IMR-90 (cell line): ENCODE results near the gene HMGXB3. TPM values are rescaled to one million over a fixed set of nuclear protein-coding genes. Genes with fewer than 3 reads are reported as not detected.
A peak's percentile ranks its signal among the peaks of the same experiment; 100 is the strongest.

Experiments used
- ATAC-seq: fragments of 200-7000 bp; cut with Tn5 transposase; 2 replicates; pipeline ENCODE4 v1.9.1; 2020; ENCODE audit warnings: low read depth, mild to moderate bottlenecking, moderate library complexity
- BruUV-seq: library from RNA; stranded (reverse); fragments of 400-500 nt; replicated peaks from 2 replicates; lab custom pipeline; 2021; lab: Mats Ljungman, UMichigan
- CTCF ChIA-PET: fragments of 300-600 bp; formaldehyde crosslinking; extraction: SDS; loops from one replicate; lab custom pipeline; 2021; ENCODE audit warnings: antibody characterized with exemption; lab: Yijun Ruan, JAX
- POLR2A ChIA-PET: fragments of 300-600 bp; sonication (Branson Sonifier 250); formaldehyde crosslinking; loops from one replicate; lab custom pipeline; 2022; ENCODE audit warnings: antibody characterized with exemption; ENCODE audit not compliant: unreplicated experiment; lab: Charles Lee
- DNase-seq: peaks from one replicate; pipeline ENCODE4 v3.0.0; 2013
- H2AFZ ChIP-seq: replicated peaks from 2 replicates; pipeline ENCODE3; 2013; ENCODE audit warnings: low read length, mild to moderate bottlenecking; ENCODE audit not compliant: poor library complexity
- H2AK5ac ChIP-seq: 2 replicates; pipeline ENCODE4 v1.6.1; 2013; ENCODE audit warnings: low read depth, low read length, inconsistent platforms
- H2AK9ac ChIP-seq: replicated peaks from 2 replicates; pipeline ENCODE3; 2013; ENCODE audit warnings: mild to moderate bottlenecking, low read depth, low read length, moderate library complexity; ENCODE audit not compliant: poor library complexity
- H2BK120ac ChIP-seq: 2 replicates; pipeline ENCODE4 v1.6.1; 2013; ENCODE audit warnings: low read depth, low read length, inconsistent platforms
- H2BK15ac ChIP-seq: 3 replicates; pipeline ENCODE4 v1.6.1; 2013; ENCODE audit warnings: low read depth, low read length, inconsistent platforms
- H2BK20ac ChIP-seq: 2 replicates; pipeline ENCODE4 v1.6.1; 2013; ENCODE audit warnings: low read depth, mild to moderate bottlenecking, inconsistent platforms, low read length, moderate library complexity
- H2BK5ac ChIP-seq: 2 replicates; pipeline ENCODE4 v1.6.1; 2013; ENCODE audit warnings: mild to moderate bottlenecking, low read depth, low read length, inconsistent platforms; ENCODE audit not compliant: poor library complexity, severe bottlenecking
- H3K14ac ChIP-seq: replicated peaks from 2 replicates; pipeline ENCODE4 v1.6.1; 2013; ENCODE audit warnings: low read depth, low read length, inconsistent platforms
- H3K18ac ChIP-seq: 2 replicates; pipeline ENCODE4 v1.6.1; 2013; ENCODE audit warnings: low read depth, low read length, control low read depth
- H3K23ac ChIP-seq: 2 replicates; pipeline ENCODE4 v1.6.1; 2013; ENCODE audit warnings: low read depth, low read length, inconsistent platforms
- H3K27ac ChIP-seq: 2 replicates; pipeline ENCODE4 v1.5.1; 2013; ENCODE audit warnings: mild to moderate bottlenecking, control low read depth, low read length; ENCODE audit not compliant: insufficient read depth
- H3K27me3 ChIP-seq: 2 replicates; pipeline ENCODE4 v1.6.1; 2013; ENCODE audit warnings: low read length; ENCODE audit not compliant: control insufficient read depth, insufficient read depth
- H3K36me3 ChIP-seq: 2 replicates; pipeline ENCODE4 v1.6.1; 2013; ENCODE audit warnings: low read length, mixed read lengths; ENCODE audit not compliant: control insufficient read depth, insufficient read depth
- H3K4ac ChIP-seq: 2 replicates; pipeline ENCODE4 v1.6.1; 2013; ENCODE audit warnings: low read depth, low read length, inconsistent platforms
- H3K4me1 ChIP-seq: 2 replicates; pipeline ENCODE4 v1.6.1; 2013; ENCODE audit warnings: low read length, mixed read lengths; ENCODE audit not compliant: control insufficient read depth, insufficient read depth
- H3K4me2 ChIP-seq: 2 replicates; pipeline ENCODE4 v1.6.1; 2013; ENCODE audit warnings: low read depth, mild to moderate bottlenecking, control low read depth, low read length, moderate library complexity
- H3K4me3 ChIP-seq: 2 replicates; pipeline ENCODE4 v1.5.1; 2013; ENCODE audit warnings: low read depth, mild to moderate bottlenecking, control low read depth, low read length, moderate library complexity; ENCODE audit not compliant: insufficient read depth
- H3K56ac ChIP-seq: 2 replicates; pipeline ENCODE4 v1.6.1; 2013; ENCODE audit warnings: low read length, inconsistent platforms; ENCODE audit not compliant: insufficient read depth; ENCODE audit errors: extremely low read depth
- H3K79me1 ChIP-seq, 2 experiments: 2 replicates each; pipeline ENCODE4 v1.6.1; 2013; ENCODE audit warnings: low read length in 2 of 2, inconsistent platforms in 1 of 2, low read depth in 1 of 2
- H3K9ac ChIP-seq: 2 replicates; pipeline ENCODE4 v1.6.1; 2013; ENCODE audit warnings: low read depth, low read length, control low read depth
- H3K9me1 ChIP-seq: 2 replicates; pipeline ENCODE4 v1.6.1; 2013; ENCODE audit warnings: low read length, inconsistent platforms; ENCODE audit not compliant: insufficient read depth
- H3K9me3 ChIP-seq: 2 replicates; pipeline ENCODE4 v1.6.1; 2013; ENCODE audit warnings: low read length; ENCODE audit not compliant: control insufficient read depth, insufficient read depth
- H4K20me1 ChIP-seq: 2 replicates; pipeline ENCODE4 v1.6.1; 2013; ENCODE audit warnings: low read length, inconsistent platforms; ENCODE audit not compliant: insufficient read depth
- H4K5ac ChIP-seq: 2 replicates; pipeline ENCODE4 v1.6.1; 2013; ENCODE audit warnings: mild to moderate bottlenecking, low read depth, low read length, control low read depth
- H4K8ac ChIP-seq, 2 experiments: 2 replicates each; pipeline ENCODE4 v1.6.1; 2013; ENCODE audit warnings: low read depth in 2 of 2, low read length in 2 of 2, control low read depth in 1 of 2, inconsistent platforms in 1 of 2
- H4K91ac ChIP-seq: 2 replicates; pipeline ENCODE4 v1.6.1; 2013; ENCODE audit warnings: low read depth, low read length, inconsistent platforms; ENCODE audit not compliant: insufficient read depth
- CEBPB ChIP-seq: IDR thresholded peaks from 2 replicates; pipeline ENCODE4 v1.6.1; 2012; ENCODE audit warnings: low read depth, low read length, improper control_type of control experiment
- CHD1 ChIP-seq: IDR thresholded peaks from 2 replicates; pipeline ENCODE4 v1.6.1; 2012; ENCODE audit warnings: low read depth, low read length, improper control_type of control experiment
- MXI1 ChIP-seq: IDR thresholded peaks from 2 replicates; pipeline ENCODE4 v1.6.1; 2012; ENCODE audit warnings: low read depth, mild to moderate bottlenecking, low read length, moderate library complexity, borderline replicate concordance
- NFE2L2 ChIP-seq: fragments of 150-350 bp; IDR thresholded peaks from 2 replicates; pipeline ENCODE4 v1.6.1; 2016; ENCODE audit warnings: low read depth, mild to moderate bottlenecking, low read length
- RAD21 ChIP-seq: IDR thresholded peaks from 2 replicates; pipeline ENCODE4 v1.6.1; 2012; ENCODE audit warnings: low read length, improper control_type of control experiment
- RFX5 ChIP-seq: IDR thresholded peaks from 2 replicates; pipeline ENCODE4 v1.8.0; 2012; ENCODE audit warnings: low read depth, mild to moderate bottlenecking, low read length, moderate library complexity
- SMC3 ChIP-seq: fragments of 150-350 bp; IDR thresholded peaks from 2 replicates; pipeline ENCODE4 v1.6.1; 2016; ENCODE audit warnings: low read depth, mild to moderate bottlenecking, antibody characterized with exemption, low read length, moderate library complexity
- USF2 ChIP-seq: fragments of 150-350 bp; IDR thresholded peaks from 2 replicates; pipeline ENCODE4 v1.6.1; 2017; ENCODE audit warnings: mild to moderate bottlenecking, antibody characterized with exemption, low read length, low read depth
- WGBS, 2 experiments: methylation state at CpG; one replicate each; pipeline versions ENCODE4 v1.1.5 to v1.1.7; 2013; ENCODE audit warnings: missing lambda C conversion rate in 2 of 2; ENCODE audit not compliant: insufficient read length in 1 of 2; ENCODE audit errors: extremely low coverage in 2 of 2; 5-methylcytosine and 5-hydroxymethylcytosine counted together
- dilution Hi-C: fragments of 300-500 bp; cut with HindIII; formaldehyde crosslinking; loops from one replicate; pipeline ENCODE4 v1.14.3; 2018; ENCODE audit warnings: low sequenced_read_pairs; ENCODE audit not compliant: unreplicated experiment
- in situ Hi-C: fragments of 300-500 bp; cut with MboI; formaldehyde crosslinking; loops from 3 replicates; pipeline ENCODE4 v1.14.3; 2019; ENCODE audit warnings: low sequenced_read_pairs, inconsistent platforms, mixed read lengths
- intact Hi-C: fragments of 100-400 bp; cut with micrococcal nuclease; formaldehyde crosslinking; loops from 2 replicates; pipeline ENCODE4 v1.10.0; 2022
- polyA plus RNA-seq, 3 experiments: library from polyadenylated mRNA; depleted of rRNA; stranded (reverse); fragments of >200 nt; gene quantifications; 2 replicates each; pipeline ENCODE4 v1.2.3, GENCODE V29; 2012; ENCODE audit warnings: low replicate concordance in 1 of 3
- total RNA-seq: library from RNA; depleted of rRNA; stranded (reverse); fragments of >200 nt; gene quantifications from 2 replicates; pipeline ENCODE4 v1.2.3, GENCODE V29; 2012
- TF ChIP-seq, protein P1 (sequence below): conservative IDR thresholded peaks from 2 replicates; pipeline ENCODE4 v1.5.1; 2012; ENCODE audit warnings: mild to moderate bottlenecking, low read depth, low read length, improper control_type of control experiment

The HMGXB3 gene
- total and polyA plus RNA-seq, 2 of the 4 experiments (the other 2 are of a cell fraction), result 27.6 to 30.6 TPM

DNA sequence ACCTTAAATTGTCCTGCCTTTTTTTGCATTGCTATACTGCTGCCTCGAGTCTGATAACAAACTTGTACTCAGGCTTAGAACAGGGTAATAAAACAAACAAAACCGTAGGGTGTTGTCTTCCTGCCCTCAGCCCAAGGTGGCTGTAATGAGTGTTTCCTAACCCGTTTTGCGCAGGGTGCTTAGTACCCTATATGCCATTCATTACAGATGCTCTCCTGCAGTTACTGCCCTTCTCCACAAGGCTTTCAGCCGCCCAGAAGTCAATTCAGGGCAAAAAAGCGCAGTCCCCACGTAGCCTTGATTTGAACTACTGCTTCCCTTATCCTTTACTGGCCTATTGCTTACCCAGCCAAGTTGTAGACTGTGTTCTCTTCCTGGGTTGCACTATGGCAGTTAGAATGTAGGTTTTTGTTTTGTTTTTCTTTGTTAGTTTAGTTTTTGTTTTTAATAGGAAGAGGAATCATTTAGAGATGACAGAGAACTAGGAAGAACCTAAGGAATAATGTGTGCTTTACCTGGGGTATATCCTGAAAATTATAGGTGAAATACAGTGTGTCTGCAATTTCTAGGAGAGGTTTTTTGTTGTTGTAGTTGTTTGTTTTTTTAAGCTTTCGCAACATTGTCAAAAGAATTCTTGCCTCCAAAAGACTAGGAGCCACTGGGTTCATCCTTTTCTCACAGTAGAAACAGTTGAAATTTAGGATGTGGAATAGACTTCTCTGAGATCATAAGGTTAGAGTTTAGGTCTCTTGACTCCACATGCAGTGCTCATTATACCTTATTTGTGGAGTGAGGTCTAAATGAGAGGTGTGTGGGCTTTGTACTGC, 1.3 kb downstream of the HMGXB3 start:
- H2BK20ac ChIP-seq, result no peak overlapping the region
- ChIA-PET CTCF (interaction anchor here (3.2 kb wide), 1 partner anchor 168 kb away, joined by 10 read pairs; no protein-coding TSS in a partner anchor), POLR2A (interaction anchor here (0.6 kb wide), 1 partner anchor 477 kb away, joined by 3 read pairs; no protein-coding TSS in a partner anchor)
- DNase-seq (peak; percentile 75), ATAC-seq (peak; percentile 60)
- H3K56ac ChIP-seq, result 0 out of 2 replicates have a peak overlapping the region, but pooled peaks have one; percentile 70
- peak overlapping the region; percentile 75 for H3K27ac ChIP-seq
- H4K20me1 ChIP-seq, result peaks cover 35% of the 10 kb centered on the region; the same call in 1 of the 2 replicates
- no peak overlapping the region for H2BK120ac ChIP-seq
- H3K79me1 ChIP-seq, result peaks cover 22 to 67% of the 10 kb centered on the region in 2 experiments
- BruUV-seq, result TSS peak; percentile 45
- dilution Hi-C loops, result no loop called here
- in situ Hi-C loops, result loop anchor here (10.0 kb wide), 1 partner anchor 213 kb away; no protein-coding TSS in a partner anchor
- H3K9ac ChIP-seq, result peak overlapping the region; percentile 81
- 0% methylated on average over 1 of the region's 8 CpGs; no CpG with 5 or more reads in 1 of the 2 experiments for WGBS, 2 experiments
- peak overlapping the region; percentile 90; the same call in 1 of the 2 replicates for H3K4ac ChIP-seq
- H3K4me3 ChIP-seq, result peak overlapping the region; percentile 62
- no peaks in the 10 kb centered on the region for H3K27me3 ChIP-seq
- no peak overlapping the region for H2BK15ac ChIP-seq
- no peak overlapping the region for H4K91ac ChIP-seq
- no peak overlapping the region for H3K18ac ChIP-seq
- H3K4me1 ChIP-seq, result no peaks in the 10 kb centered on the region; the same call in 1 of the 2 replicates
- no peak overlapping the region for H2AK9ac ChIP-seq
- H2AK5ac ChIP-seq, result peak overlapping the region; percentile 59; the same call in 1 of the 2 replicates
- peak overlapping the region; percentile 99 for H3K4me2 ChIP-seq
- peaks cover 12% of the 10 kb centered on the region for H3K36me3 ChIP-seq
- no peaks in the 10 kb centered on the region for H3K9me3 ChIP-seq
- peak overlapping the region; percentile 32 for H2BK5ac ChIP-seq
- H2AFZ ChIP-seq, result no peak overlapping the region
- peak overlapping the region in 1 of 2 experiments; percentile 93; a peak in 2 of 4 replicates for H4K8ac ChIP-seq
- peak overlapping the region; percentile 3; the same call in 1 of the 2 replicates for H4K5ac ChIP-seq
- peak overlapping the region; percentile 94; the same call in 1 of the 2 replicates for H3K23ac ChIP-seq
- intact Hi-C loops, result loop anchor here (1.0 to 10.0 kb wide), 4 partner anchors 110 to 433 kb away; partner anchors contain the start of gene TCOF1
- H3K14ac ChIP-seq, result peak overlapping the region; percentile 82; the same call in 1 of the 2 replicates
- TF ChIP-seq, protein P1, sequence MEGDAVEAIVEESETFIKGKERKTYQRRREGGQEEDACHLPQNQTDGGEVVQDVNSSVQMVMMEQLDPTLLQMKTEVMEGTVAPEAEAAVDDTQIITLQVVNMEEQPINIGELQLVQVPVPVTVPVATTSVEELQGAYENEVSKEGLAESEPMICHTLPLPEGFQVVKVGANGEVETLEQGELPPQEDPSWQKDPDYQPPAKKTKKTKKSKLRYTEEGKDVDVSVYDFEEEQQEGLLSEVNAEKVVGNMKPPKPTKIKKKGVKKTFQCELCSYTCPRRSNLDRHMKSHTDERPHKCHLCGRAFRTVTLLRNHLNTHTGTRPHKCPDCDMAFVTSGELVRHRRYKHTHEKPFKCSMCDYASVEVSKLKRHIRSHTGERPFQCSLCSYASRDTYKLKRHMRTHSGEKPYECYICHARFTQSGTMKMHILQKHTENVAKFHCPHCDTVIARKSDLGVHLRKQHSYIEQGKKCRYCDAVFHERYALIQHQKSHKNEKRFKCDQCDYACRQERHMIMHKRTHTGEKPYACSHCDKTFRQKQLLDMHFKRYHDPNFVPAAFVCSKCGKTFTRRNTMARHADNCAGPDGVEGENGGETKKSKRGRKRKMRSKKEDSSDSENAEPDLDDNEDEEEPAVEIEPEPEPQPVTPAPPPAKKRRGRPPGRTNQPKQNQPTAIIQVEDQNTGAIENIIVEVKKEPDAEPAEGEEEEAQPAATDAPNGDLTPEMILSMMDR, result peak; percentile 54
- TF ChIP-seq NFE2L2 (no peak), SMC3 (peak; percentile 28; the same call in 1 of the 2 replicates), CHD1 (no peak), RAD21 (peak; percentile 59), USF2 (no peak), CEBPB (peak; percentile 73), RFX5 (no peak), MXI1 (no peak)
- peaks cover 10% of the 10 kb centered on the region for H3K9me1 ChIP-seq
